PFSK-1 (cell line): ENCODE data around the gene HAND1.

Source experiments
- POLR2AphosphoS5 ChIP-seq: IDR thresholded peaks from 2 replicates; pipeline ENCODE4 v1.6.1; 2012; ENCODE audit warnings: low read depth, mild to moderate bottlenecking, control low read depth, low read length, moderate library complexity
- TAF1 ChIP-seq: IDR thresholded peaks from 2 replicates; pipeline ENCODE4 v1.6.1; 2012; ENCODE audit warnings: low read length, control low read depth, borderline replicate concordance; ENCODE audit not compliant: insufficient read depth
- TF ChIP-seq, protein P1 (sequence below), 2 experiments: IDR thresholded peaks; 2 replicates each; pipeline versions ENCODE4 v1.6.1 to v1.8.0; 2011 to 2012; ENCODE audit warnings: low read depth in 2 of 2, low read length in 2 of 2, control low read depth in 1 of 2, inconsistent platforms in 1 of 2, mild to moderate bottlenecking in 1 of 2, moderate library complexity in 1 of 2; ENCODE audit not compliant: insufficient read depth in 1 of 2

DNA sequence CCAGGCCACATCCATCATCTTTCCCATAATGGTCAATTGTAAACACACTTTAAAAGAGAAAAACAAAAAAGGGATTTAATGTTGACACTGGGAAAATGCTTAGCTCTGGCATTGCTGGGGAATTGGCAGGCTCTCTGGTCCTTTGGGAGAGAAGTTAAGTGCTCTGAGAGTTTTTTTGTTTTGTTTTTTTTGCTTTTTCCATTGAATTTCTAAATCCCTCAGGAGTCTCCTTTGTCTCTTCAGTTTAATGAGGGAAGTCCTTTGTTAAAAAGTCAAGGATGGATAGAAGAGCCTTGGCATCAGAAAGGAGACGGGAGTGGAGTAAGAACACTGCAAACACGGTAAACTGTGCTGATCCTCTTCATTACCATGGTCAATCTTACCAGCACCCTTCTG is 7.1 kb upstream of the HAND1 start:
- TF ChIP-seq TAF1 = no peak
- no peak for TF ChIP-seq POLR2AphosphoS5
- TF ChIP-seq, protein P1, sequence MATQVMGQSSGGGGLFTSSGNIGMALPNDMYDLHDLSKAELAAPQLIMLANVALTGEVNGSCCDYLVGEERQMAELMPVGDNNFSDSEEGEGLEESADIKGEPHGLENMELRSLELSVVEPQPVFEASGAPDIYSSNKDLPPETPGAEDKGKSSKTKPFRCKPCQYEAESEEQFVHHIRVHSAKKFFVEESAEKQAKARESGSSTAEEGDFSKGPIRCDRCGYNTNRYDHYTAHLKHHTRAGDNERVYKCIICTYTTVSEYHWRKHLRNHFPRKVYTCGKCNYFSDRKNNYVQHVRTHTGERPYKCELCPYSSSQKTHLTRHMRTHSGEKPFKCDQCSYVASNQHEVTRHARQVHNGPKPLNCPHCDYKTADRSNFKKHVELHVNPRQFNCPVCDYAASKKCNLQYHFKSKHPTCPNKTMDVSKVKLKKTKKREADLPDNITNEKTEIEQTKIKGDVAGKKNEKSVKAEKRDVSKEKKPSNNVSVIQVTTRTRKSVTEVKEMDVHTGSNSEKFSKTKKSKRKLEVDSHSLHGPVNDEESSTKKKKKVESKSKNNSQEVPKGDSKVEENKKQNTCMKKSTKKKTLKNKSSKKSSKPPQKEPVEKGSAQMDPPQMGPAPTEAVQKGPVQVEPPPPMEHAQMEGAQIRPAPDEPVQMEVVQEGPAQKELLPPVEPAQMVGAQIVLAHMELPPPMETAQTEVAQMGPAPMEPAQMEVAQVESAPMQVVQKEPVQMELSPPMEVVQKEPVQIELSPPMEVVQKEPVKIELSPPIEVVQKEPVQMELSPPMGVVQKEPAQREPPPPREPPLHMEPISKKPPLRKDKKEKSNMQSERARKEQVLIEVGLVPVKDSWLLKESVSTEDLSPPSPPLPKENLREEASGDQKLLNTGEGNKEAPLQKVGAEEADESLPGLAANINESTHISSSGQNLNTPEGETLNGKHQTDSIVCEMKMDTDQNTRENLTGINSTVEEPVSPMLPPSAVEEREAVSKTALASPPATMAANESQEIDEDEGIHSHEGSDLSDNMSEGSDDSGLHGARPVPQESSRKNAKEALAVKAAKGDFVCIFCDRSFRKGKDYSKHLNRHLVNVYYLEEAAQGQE (IDR thresholded peaks at IDR 0.05; ENCODE audit: insufficient read depth in 1 of 2, low read depth in 2 of 2, low read length in 2 of 2) = no peak
